ENCODE data around the gene SLC45A1.
A peak's percentile ranks its signal among the peaks of the same experiment; 100 is the strongest.
"Not testable (repeated sequence)": the region's sequence is repeated elsewhere in the genome, so short reads cannot be mapped to it uniquely, and the experiment has no call there.

Gene SLC45A1

DNA sequence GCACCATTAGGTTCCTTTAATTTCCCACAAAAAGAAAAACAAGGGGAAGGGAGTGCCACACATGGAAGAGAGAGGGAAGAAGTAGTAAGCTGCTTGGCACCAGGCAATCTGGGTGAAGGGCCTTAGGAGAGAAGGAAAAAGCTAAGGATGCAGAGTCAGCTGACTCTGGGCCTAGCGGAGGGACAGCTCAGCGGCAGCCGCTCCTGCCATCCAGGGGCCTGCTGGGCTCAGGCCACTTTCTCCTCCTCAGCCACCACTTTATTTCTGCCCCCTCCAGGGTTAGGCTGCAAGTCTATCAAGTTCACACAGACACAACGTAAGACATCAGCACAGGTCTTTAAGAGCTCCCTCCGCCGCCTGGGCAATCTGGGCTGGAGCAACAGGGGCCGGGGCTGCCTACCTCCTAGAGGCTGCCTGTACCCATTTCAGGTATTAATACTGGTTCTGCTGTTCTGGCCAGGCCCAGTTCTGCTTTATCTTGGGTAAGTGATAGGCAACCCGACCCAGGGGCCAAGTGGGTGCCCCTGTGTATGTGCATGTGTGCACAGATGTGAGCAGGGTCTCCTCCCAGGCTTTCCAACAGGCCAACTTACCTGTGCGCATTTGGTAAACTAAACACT lies 53.6 kb downstream of the SLC45A1 start:
- no peak for DNase-seq

DNA sequence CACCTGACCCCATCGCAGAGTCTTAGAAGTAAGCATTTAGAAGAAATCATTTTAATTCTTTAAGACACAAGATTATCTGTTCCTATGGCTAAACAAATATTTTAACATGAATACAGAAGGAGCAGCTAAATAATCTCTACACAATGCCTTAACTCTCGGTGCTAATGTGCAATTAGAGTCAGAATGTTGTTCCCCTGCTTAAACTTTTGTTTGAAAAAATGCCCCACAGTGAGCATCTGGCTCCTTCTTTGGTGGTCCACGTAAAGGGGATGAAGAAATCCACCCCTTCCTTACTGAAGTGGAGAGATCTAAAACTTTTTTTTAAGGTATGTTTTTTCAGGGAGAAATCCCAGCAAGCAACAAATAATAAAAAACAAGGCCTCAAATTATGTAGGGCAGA lies 55.2 kb downstream of the SLC45A1 start:
- DNase-seq = no peak

DNA sequence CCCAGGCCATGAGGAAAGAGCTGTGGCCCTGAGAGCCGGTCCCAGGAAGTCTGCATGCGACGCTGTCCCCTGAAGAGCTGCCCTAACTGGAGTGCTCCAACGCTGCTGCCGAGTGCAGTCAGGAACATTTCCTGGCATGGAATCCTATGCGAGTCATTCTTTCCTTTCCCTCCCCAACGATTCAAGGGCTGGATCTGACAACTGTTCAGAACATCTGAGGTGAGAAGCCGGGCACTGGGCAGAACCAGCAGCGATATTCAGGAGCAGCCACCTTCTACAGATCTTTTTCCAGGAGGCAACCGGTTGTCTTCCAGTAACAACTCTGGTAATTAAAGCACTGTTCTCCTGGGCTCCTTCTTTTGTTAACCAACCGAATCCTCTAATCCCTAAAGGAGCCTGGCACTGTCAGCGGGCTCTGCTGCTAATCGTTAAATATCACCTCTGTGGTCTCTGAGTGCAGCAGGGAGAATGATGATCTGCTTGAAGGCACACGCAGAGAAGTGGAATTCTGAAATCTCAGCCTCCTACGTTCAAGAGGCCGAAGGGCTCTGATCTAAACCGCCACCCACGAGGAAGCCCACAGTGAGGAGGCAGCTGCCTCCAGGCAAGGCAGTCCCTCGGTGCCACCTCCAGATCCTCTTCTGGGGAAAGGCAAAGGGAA lies 55.8 kb downstream of the SLC45A1 start:
- DNase-seq = no peak

DNA sequence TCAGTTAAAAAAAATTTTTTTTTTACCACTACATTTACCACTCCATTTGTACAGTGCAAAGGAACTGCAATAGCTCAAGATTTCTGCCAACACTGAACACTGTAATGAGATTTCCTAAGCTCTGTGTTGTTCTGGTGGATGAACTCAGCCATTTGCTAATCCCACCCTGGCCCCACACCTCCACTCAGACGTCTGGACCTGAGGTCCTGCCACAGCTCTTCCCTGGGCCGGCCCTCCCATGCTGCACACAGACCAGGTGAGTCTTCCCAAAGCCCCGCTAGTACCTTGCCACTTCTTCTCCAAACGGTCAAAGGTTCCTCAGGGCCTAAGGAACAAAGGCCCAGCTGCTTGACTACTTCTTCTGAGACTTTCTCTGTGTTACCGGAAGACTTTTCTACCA lies 56.4 kb downstream of the SLC45A1 start:
- DNase-seq = no peak

DNA sequence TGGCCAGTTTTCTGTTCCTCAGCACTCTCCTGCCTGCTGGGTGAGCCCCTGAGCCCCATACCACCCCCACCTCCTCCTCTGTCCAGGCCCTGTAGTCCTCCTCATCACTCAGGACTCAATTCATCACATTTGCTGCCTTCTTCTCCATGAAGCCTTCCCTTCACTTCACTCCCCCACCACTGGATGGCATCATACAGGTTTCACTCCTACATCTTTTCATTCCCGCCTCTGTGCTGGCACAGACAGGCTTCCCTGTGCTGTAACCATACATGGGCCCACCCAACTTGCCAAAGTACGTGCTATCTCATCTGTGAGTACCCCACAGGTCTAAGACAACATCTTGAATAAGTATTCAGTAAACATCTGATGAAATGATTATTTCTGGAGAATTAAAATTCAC lies 56.9 kb downstream of the SLC45A1 start:
- DNase-seq = no peak

DNA sequence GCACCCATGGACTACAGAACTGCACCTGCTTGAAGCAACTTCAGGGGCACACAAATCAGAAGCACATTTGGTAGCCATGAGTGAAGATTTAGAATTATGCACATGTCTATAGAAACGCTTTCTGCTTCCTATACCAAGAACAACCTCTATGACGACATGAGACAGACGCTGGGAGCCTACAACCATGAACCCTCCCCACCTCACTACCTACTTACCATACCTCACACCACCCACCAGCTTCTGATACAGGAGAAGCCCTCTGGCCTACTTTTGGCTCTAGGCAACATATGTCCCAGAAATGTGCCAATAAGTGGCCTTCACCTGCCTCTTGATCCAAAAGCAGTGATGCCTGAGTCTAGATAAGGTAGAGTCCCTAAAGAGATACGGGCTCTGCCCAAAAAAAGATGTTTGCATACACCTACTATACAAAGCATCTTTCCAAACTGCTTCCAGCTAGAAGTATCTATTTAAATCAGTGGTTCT lies 58.5 kb downstream of the SLC45A1 start:
- no peak for DNase-seq

DNA sequence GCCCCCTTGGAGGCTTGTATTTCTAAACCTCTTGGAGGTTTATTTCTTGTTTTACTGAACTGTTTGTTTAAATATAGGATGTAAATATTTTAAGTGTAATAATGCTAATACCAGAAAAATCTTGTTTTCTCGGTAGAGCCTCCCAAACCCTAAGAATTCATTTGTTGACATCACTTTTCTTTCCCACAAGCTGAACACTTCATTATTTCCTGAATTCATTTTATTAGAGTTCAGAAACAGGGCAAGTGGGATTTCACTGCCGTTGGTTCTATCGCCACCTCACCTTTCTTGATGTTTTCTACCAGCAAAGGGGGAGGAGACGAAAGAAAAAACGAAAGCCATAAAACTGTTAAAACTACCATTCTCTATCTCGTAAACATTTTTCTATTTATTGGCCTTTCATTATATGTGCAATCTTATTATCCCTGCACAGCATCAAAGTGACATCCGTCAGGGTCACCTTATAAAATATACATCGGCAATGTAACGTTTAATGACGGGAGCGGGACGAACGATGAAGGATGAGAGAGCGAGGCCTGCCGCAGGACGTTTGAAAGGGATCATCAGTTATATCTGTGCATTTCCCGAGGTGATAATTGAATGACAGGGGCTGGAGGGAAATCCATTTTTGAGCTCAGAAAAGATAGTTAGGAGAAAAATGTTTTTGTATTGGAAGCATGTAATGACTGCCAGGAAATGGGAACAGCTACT lies 59.5 kb downstream of the SLC45A1 start:
- DNase-seq = no peak

DNA sequence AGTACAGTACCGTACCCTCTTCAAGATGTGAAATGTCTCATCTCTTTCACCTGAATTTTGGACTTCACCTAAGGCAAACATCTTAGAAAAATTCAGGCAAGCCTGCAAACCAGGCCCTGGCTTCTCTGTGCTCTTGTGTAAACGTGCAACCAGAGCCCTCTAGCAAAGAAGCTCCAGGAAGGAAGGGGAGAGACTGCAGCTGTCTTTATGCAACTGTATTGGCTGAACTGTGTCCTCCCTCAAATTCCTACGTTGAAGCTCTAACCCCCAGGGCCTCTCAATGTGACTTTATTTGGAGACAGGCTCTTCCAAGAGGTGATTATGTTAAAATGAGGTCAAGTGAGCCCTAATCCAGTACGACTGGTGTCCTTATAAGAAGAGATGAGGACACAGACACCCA lies 60.3 kb downstream of the SLC45A1 start:
- DNase-seq = peak; percentile 87

DNA sequence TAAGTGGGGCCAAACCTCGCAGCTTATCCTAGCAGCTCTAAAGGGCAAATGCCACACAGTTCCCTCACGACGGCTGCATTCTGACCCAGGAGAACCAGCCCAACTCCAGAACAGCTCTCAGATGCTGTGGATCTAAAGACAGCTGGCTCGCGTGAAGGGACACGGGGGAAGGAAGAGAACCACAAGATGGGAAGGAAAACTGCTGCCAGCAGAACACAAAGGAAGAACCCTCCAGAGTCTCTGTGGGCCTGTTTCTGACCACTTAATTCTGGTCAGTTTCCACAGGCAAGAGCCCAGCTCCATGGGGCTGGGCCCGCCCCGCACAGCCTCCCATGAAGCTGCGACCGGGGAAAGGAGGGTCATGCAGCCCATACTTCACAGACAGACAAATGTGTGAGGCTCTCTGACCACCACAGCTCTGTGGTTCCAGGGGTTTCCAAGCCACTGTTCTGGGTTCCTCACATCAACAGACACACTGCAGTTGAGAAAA lies 61.1 kb downstream of the SLC45A1 start:
- DNase-seq = no peak

DNA sequence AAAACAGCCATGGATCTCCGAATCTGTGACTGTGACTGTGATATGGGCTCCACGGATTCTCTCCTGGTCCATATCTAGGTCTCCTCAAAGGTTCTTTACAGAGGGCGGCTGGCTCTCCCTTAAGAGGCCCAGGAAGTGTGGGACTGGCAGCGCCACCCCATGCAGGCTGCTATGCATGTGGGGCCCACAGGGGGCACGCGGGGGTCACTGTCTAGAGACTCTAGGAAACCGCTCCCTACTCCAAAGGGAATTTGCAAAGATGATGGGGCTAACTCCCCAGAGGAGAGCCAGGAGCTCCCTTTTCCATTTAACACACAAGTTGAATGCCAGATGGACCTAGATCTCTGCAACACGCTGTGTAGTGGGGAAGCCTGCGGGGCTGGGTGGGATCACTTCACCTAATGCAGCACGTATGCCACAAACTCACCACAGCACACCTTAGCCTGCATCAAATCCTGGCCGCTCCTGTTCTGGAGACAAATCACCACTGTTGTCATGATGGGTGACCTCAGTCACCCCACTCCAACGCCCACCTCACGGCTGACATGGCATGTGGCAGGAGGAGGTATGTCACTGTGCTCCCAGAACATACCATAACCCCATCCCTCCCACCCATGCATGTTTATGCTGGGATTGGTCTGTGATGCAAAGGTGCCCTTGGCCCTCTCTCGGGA lies 61.7 kb downstream of the SLC45A1 start:
- no peak for DNase-seq

DNA sequence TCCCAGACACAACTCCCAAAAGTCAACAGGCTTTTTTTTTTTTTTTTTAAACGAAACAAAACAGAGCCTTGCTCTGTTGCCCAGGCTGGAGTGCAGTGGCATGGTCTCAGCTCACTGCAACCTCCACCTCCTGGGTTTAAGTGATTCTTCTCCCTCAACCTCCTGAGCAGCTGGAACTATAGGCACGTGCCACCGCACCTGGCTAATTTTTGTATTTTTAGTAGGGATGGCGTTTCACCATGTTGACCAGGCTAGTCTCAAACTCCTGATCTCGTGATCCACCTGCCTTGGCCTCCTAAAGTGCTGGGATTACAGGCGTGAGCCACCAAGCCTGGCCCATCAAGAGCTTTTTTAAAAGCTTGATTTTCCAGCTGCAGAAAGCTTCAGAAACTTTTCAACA lies 62.4 kb downstream of the SLC45A1 start:
- DNase-seq = not testable (repeated sequence)

DNA sequence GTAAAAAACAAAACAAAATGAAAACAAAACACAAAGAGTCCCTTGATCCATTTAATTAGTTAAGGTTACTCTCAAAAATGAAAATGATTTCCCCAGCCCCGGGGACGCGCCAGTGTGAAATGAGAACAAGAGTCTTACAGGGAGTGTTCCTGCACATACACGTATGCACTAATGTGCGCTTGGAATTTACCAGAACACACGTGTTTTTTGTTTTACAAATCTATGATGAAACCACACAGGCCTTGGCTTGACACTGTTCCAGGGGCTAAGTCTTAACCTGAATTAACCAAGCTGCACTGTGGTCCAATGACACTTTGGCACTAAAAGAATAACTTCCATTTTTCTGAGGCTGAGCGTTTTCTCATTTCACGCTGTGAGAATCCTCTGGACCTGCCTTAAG lies 63.7 kb downstream of the SLC45A1 start:
- no peak for DNase-seq

DNA sequence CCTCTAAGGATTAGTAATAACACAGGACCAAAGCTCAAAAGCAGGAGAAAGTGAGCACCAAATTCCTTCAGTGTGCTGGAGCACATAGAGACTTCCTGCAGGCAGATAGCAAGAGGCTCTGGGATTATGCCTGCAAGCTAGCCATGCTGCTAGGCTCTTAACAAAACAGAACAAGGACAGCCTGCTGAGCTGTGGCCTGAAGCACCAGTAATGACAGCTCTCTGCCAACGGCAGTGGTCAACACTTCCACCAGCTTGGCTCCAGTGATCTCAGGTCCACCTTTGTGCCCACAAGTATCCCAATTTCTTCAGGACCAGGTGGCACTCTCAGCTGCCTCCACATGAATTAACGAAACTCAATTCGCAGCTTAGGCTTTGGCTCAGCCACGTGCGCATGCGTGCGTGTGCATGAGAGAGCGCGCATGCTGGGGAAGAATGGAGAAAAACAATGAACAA lies 64.2 kb downstream of the SLC45A1 start:
- DNase-seq = no peak

DNA sequence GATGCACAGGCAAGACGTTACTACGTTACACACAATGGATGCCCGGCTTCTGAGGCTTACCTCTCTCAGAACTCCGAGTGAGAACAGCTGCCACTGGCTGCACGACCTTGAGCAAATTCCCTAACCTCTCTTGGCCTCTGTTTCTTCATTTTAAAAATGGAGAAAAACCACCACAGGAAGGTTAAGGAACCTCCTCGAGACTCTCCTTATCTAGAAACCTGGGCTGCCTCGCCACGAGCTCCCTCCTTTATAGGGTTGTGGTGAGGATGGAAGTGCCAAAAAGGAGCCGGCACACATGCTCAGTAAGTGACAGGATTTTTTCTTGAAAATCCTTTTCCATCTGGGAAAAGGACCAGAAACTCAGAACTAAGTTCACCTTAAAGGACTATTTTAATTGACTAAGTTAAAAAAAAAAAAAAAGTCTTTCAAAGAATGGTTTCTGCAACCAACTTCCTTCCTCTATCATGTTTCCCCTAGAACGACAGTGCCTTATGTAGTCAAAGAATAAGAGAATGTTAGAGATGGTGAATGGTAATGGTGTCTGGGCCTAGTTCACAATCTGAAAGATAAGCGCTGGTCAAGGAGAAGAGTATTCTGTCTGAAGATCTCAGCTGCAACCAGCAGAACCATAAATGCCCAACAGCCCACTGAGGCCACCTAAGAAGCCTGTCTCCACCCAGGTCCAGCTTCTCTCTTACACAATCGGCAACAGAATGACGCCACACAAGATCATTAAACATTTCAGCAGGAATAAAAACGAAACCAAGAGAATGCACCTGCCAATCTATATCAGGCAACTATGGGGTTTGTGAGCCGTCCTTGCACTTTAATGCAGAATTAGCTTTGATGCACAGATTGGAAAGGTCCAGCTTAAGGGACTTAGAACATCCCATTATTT lies 64.9 kb downstream of the SLC45A1 start:
- peak; percentile 83 for DNase-seq

DNA sequence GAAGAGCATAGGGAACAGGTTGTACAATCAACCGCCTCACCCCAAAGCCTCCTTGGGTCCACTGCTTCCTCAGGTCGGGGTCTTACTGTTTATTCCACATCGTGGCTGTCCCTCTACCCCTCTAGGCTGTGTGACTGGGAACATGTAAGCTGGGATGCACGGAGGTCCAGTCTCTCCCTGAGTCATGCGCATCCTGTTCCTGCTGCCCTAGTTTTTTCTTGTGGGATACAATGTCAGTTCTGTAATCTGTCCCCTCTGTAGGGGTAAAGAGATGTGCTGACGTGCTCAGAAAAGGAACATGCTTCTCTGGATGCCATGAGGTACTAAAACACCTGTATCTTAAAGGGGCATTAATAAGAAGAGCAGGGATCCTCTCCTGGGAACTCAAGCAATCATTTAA lies 66.2 kb downstream of the SLC45A1 start:
- DNase-seq = no peak

DNA sequence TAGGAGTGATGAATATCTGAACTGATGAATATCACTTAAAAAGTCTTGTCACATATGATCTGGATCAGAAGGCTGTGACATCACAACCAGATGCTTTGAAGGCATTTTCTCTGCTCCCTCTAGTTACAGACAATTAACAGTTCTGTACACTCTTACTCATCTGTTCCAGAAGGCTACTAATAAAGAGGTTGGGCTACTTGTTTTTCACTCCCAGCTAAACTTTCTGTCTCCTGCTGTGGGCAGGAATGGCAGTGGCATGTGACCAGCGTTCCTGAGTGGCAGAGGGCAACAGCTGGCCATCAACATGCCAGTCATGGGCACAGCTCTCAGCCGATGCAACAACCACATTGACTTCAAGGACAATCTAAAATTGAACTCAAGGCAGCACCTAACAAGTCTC lies 66.7 kb downstream of the SLC45A1 start:
- no peak for DNase-seq

DNA sequence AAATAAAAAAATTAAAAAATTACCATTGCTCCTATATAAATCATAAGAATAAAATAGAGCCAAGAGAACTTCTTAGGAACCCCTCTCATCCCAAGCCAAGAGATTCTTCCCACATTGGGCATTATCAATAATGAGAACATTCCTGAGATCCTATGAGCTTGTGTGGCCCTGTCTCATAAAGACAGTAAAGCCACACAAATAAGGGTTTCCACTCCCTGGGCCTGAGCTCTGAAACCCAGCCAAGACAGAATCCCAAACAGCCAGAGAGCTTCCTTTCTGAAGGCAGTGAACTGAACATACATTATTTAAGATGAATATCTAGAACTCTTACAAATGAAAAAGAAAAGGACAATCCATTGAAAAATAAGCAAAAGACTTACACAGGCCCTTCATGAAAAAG lies 68.3 kb downstream of the SLC45A1 start:
- DNase-seq = no peak

DNA sequence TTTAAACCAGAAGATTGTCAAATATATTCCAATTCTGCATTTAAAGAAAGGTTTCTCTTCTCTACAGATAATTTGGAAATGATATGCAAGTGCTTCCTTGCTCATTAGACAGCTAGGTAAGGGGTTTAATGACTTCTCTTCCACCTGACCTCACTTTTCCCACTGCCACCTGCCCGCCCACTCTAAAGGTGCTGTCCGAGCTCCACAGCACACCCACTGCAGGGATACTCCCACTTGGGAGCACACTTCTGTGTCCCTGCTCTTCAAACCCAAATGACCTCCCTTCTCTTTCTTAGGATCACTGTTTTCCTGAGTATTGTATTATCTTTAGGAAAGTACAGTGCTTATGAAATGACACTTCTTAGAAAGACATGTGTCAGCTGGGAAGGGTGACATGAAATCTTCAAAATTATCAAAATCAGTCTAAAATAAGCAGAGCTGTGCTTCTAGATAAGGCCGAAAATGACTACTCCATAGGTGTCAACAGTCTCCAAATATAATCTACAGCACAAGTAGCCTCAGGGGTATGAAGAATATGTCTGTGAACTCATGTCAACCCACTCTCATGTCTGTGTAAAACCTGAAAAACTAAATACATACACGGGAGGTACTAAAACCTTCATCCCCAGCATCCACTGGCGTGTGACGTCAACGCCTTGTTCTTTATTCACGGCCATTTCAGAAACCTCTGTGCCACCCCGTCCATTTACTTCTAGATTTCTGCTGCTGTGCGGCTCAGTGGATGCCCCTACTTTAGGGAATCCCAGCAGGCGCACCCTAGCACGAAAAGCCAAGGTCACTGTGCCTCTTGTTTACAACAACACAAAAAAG lies 71.0 kb downstream of the SLC45A1 start:
- DNase-seq = no peak

DNA sequence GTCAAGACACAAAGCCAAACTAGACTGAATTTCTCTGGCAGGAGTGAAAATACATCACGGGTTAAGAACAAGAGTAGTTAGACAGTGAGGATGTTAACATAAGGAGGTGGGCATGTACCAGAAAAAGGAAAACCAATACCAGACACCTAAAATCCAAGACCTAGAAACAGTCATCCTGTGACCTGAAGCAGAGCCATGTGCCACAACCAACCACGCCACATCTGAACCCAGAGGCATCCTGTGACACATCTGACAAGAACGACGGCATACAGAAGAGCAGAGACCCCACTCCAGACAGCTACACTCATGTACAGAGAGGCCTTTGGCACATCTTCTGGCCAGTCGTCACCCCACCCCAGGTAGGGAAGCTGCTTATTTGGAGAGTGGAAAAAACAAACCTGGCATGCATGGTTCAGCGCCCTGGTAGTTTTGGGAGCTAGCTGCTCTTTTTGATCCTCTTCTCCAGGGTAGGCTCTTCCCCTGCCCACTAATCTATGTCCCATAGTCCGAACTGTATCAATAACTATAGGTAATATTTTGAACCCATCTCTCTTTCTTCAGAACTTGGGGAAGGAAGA lies 72.1 kb downstream of the SLC45A1 start:
- no peak for DNase-seq

DNA sequence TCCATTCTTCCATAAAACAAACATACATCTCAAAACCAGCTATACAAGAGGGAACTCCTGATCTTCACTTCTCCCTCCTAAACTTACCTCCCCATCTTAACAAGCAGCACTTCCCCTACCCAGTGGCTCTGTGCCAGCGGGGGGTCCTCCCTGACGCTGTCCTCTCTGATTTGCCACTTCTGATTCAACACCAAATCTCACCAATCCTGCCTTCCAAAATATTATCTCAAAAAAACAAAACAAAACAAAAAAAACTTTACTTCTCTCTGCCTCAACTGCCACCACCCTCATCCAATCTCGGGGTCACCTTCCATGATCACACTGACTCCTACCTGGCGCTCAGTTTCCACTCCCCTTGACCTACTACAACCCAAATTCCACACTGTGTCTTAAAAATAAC lies 72.8 kb downstream of the SLC45A1 start:
- no peak for DNase-seq

DNA sequence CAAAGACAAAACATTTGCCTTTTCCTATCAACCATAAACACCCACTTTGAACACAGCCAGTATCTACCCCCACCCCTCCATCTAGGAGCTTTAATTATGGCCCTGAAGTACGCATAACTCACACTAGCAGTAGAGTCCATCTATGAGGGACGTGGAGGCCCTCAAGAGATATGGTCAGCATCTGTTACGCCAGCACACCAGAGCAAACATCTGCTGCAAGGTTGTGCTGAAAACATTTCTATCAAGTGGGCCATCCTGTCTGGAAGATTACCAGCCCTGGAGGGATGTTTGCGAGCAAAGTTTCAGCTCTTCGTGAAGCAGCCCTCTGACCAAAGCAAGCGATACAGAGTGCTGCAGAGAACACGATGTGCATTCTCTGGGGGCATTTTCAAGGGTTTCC lies 74.6 kb downstream of the SLC45A1 start:
- DNase-seq = no peak

Measured in GF-D8 (cell line).